CD4-positive, alpha-beta T cell treated with Interleukin-6 for 4 hours (primary cell): ENCODE results near the gene SAMD4B.

Experiments
- DNase-seq: peaks from one replicate; pipeline ENCODE4 v3.0.0-alpha.2; 2020; ENCODE audit warnings: mixed read lengths

SAMD4B gene

GRCh38 chr19:39397360-39398296 lies 55.4 kb downstream of the SAMD4B start:
- DNase-seq: peak; percentile 96

GRCh38 chr19:39398297-39398864 lies 56.2 kb downstream of the SAMD4B start:
- peak; percentile 76 for DNase-seq

DNA sequence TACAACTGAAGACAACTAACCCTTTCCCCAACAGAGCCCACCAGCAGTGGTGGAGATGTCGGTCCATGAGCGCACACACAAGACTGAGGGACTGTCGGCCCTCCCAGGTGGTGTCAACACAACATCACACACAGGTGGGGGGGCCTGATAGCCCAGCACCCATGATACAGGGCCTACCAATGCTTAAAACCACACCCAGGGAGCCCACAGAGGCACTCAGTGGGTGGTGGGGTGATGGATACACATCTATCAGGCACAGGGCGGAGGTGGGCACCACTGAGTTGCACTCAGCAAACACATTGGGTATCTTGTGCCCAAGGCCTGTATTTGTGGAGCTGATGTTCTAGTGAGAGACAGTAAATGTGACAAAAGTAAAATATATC lies 57.4 kb downstream of the SAMD4B start:
- no peak for DNase-seq

- DNase-seq: no peak
Observed at GRCh38 chr19:39400061-39400460, 57.8 kb downstream of the SAMD4B start.

- DNase-seq: no peak
Observed at GRCh38 chr19:39401070-39401548, 58.9 kb downstream of the SAMD4B start.

- DNase-seq: peak; percentile 91
Observed at GRCh38 chr19:39401549-39402345, 59.5 kb downstream of the SAMD4B start.

- DNase-seq: peak; percentile 90
Observed at GRCh38 chr19:39402346-39403300, 60.4 kb downstream of the SAMD4B start.

- peak; percentile 96 for DNase-seq
Observed at GRCh38 chr19:39403331-39404312, 61.4 kb downstream of the SAMD4B start.

DNA sequence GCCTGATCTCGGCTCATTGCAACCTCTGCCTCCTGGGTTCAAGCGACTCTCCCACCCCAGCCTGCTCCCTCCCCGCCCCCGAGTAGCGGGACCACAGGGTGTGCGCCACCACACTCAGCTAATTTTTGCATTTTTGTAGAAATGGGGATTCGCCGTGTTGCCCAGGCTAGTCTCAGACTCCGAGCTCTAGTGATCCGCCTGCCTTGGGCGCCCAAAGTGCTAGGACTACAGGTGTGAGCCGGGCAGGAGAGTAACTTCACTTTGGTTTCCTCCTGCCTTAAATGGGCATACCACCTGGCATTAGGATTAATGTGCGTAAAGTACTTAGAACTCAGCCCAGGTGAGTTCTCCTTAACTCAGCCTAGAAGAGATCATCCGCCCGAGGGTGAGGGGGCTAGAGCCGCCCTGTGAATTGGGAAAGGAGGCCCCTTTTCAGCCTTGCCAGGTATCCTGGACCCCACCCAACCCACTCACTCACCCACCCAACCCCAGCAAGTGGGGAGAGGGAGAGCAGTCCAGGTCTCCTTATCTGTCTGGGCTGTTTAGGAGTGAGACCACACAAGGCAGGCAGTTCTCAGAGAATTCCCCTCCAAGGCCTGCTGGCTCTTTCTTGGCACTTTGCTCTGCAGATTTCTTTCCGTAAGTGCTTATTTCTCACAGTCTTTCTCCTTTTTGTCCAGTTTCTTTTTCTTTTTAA lies 63.2 kb downstream of the SAMD4B start:
- peak; percentile 38 for DNase-seq

GRCh38 chr19:39405958-39406655 lies 63.9 kb downstream of the SAMD4B start:
- DNase-seq: peak; percentile 99

GRCh38 chr19:39406656-39407409 lies 64.6 kb downstream of the SAMD4B start, which contains the start of gene ZFP36:
Gene ZFP36 (plus strand): TSS chr19:39406847. CDS start chr19:39406905, 58 bp downstream.
- peak; percentile 94 for DNase-seq

DNA sequence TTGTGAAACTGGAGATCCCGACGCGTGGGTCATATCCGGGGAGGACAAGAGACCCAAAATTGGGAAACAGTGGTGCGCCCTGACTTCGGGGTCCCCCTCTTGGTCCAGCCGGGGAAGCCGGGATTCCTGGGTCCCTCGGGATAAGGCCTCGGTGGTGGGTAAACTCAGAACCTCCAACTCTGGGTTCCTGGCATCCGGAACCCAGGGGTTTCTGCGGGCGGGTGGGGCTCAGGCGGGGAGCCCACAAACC lies 65.1 kb downstream of the SAMD4B start:
- no peak for DNase-seq

DNA sequence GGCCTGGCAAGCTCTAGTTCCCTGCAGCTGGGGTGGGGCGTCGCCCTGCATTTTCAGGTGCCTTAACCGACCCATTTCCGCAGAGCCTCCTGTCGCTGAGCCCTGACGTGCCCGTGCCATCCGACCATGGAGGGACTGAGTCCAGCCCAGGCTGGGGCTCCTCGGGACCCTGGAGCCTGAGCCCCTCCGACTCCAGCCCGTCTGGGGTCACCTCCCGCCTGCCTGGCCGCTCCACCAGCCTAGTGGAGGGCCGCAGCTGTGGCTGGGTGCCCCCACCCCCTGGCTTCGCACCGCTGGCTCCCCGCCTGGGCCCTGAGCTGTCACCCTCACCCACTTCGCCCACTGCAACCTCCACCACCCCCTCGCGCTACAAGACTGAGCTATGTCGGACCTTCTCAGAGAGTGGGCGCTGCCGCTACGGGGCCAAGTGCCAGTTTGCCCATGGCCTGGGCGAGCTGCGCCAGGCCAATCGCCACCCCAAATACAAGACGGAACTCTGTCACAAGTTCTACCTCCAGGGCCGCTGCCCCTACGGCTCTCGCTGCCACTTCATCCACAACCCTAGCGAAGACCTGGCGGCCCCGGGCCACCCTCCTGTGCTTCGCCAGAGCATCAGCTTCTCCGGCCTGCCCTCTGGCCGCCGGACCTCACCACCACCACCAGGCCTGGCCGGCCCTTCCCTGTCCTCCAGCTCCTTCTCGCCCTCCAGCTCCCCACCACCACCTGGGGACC lies 65.6 kb downstream of the SAMD4B start:
- DNase-seq: peak; percentile 78

DNA sequence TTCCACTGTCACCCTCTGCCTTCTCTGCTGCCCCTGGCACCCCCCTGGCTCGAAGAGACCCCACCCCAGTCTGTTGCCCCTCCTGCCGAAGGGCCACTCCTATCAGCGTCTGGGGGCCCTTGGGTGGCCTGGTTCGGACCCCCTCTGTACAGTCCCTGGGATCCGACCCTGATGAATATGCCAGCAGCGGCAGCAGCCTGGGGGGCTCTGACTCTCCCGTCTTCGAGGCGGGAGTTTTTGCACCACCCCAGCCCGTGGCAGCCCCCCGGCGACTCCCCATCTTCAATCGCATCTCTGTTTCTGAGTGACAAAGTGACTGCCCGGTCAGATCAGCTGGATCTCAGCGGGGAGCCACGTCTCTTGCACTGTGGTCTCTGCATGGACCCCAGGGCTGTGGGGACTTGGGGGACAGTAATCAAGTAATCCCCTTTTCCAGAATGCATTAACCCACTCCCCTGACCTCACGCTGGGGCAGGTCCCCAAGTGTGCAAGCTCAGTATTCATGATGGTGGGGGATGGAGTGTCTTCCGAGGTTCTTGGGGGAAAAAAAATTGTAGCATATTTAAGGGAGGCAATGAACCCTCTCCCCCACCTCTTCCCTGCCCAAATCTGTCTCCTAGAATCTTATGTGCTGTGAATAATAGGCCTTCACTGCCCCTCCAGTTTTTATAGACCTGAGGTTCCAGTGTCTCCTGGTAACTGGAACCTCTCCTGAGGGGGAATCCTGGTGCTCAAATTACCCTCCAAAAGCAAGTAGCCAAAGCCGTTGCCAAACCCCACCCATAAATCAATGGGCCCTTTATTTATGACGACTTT lies 66.4 kb downstream of the SAMD4B start:
- peak; percentile 39 for DNase-seq

- DNase-seq: peak; percentile 92
Observed at GRCh38 chr19:39409208-39410016, 67.2 kb downstream of the SAMD4B start.
